K562 (cell line): ENCODE results near the gene PIGQ. TPM values are rescaled to one million over a fixed set of nuclear protein-coding genes. Genes with fewer than 3 reads are reported as not detected.

Experiments
- ATAC-seq: fragments of 200-7000 bp; cut with Tn5 transposase; 3 replicates; pipeline ENCODE4 v1.9.1; 2020; ENCODE audit warnings: moderate library complexity
- BruUV-seq: library from RNA; stranded (reverse); fragments of 400-500 nt; replicated peaks from 2 replicates; lab custom pipeline; 2021; lab: Mats Ljungman, UMichigan
- CTCF ChIA-PET: fragments of 300-600 bp; formaldehyde crosslinking; extraction: SDS; loops from one replicate; lab custom pipeline; 2021; ENCODE audit warnings: low intra/inter-chr PET ratio; lab: Yijun Ruan, JAX
- POLR2A ChIA-PET: fragments of 300-600, 350-650 bp; sonication (Branson Sonifier 250); formaldehyde crosslinking; extraction: SDS; loops from one replicate; lab custom pipeline; 2021; ENCODE audit warnings: antibody characterized with exemption, inconsistent platforms; lab: Yijun Ruan, JAX
- DNase-seq, 4 experiments: peaks; one replicate each; pipeline versions ENCODE4 v3.0.0 to v3.0.0-alpha.2; 2011 to 2018; ENCODE audit warnings: low spot score in 3 of 4, mixed read lengths in 3 of 4; ENCODE audit errors: extremely low read depth in 1 of 4
- FAIRE-seq: peaks from 2 replicates; lab custom pipeline; 2011; peaks lifted over from hg19 to GRCh38; lab: Jason Lieb, UNC
- H2AFZ ChIP-seq: 2 replicates; pipeline ENCODE4 v1.6.0; 2011; ENCODE audit warnings: low read depth, low read length, control low read depth, inconsistent platforms
- H3K27ac ChIP-seq: fragments of 200-600 bp; 3 replicates; pipeline ENCODE4 v1.8.0; 2011; ENCODE audit warnings: low read depth, mild to moderate bottlenecking, control low read depth, inconsistent platforms, low read length, moderate library complexity, mixed read lengths; ENCODE audit errors: extremely low read depth
- H3K27me3 ChIP-seq, 2 experiments: fragments of 300-600 bp in 1 of 2; 2 replicates in 1 of 2; 3 replicates in 1 of 2; pipeline versions ENCODE4 v1.6.0 to v1.8.0; 2011; ENCODE audit warnings: inconsistent platforms in 2 of 2, low read length in 2 of 2, mild to moderate bottlenecking in 1 of 2, mixed read lengths in 1 of 2, moderate library complexity in 1 of 2; ENCODE audit not compliant: control insufficient read depth in 2 of 2, insufficient read depth in 2 of 2
- H3K36me3 ChIP-seq: fragments of 300-600 bp; 3 replicates; pipeline ENCODE4 v1.8.0; 2011; ENCODE audit warnings: mild to moderate bottlenecking, low read length, inconsistent platforms; ENCODE audit not compliant: control insufficient read depth, insufficient read depth
- H3K4me1 ChIP-seq, 2 experiments: fragments of 200-600 bp in 1 of 2; replicated peaks in 1 of 2; 2 replicates in 1 of 2; 3 replicates in 1 of 2; pipeline versions ENCODE4 v1.5.1 to v1.8.0; 2011; ENCODE audit warnings: inconsistent platforms in 2 of 2, low read length in 2 of 2, mild to moderate bottlenecking in 1 of 2, mixed read lengths in 1 of 2, moderate library complexity in 1 of 2; ENCODE audit not compliant: control insufficient read depth in 2 of 2, insufficient read depth in 2 of 2
- H3K4me2 ChIP-seq: 2 replicates; pipeline ENCODE4 v1.6.1; 2011; ENCODE audit warnings: low read length, control low read depth, inconsistent platforms, mixed read lengths; ENCODE audit not compliant: insufficient read depth
- H3K4me3 ChIP-seq: fragments of 200-600 bp; sonication (generic), shearing (Covaris generic); 2 replicates; pipeline ENCODE4 v1.5.1; 2016; ENCODE audit warnings: control low read depth, inconsistent platforms
- H3K79me2 ChIP-seq: fragments of 200-600 bp; 3 replicates; pipeline ENCODE4 v1.8.0; 2011; ENCODE audit warnings: low read length, inconsistent platforms; ENCODE audit not compliant: control insufficient read depth, insufficient read depth
- H3K9ac ChIP-seq, 2 experiments: 2 replicates each; pipeline versions ENCODE4 v1.6.0 to v1.6.1; 2011; ENCODE audit warnings: low read depth in 2 of 2, low read length in 2 of 2, control low read depth in 1 of 2, inconsistent platforms in 1 of 2, mild to moderate bottlenecking in 1 of 2, mixed read lengths in 1 of 2; ENCODE audit not compliant: insufficient read depth in 1 of 2
- H3K9me1 ChIP-seq: one replicate; pipeline ENCODE4 v1.6.0; 2011; ENCODE audit warnings: inconsistent platforms, mild to moderate bottlenecking, low read length, moderate library complexity; ENCODE audit not compliant: control insufficient read depth, insufficient read depth
- H3K9me3 ChIP-seq: replicated peaks from 2 replicates; pipeline ENCODE4 v1.5.1; 2011; ENCODE audit warnings: low read depth, low read length, inconsistent platforms; ENCODE audit not compliant: control insufficient read depth, insufficient read depth
- H4K20me1 ChIP-seq: replicated peaks from 2 replicates; pipeline ENCODE4 v1.6.1; 2011; ENCODE audit warnings: low read length, inconsistent platforms, mixed read lengths; ENCODE audit not compliant: control insufficient read depth, insufficient read depth
- WGBS: fragments of 100-300 bp; shearing (Covaris generic); methylation state at CpG from one replicate; pipeline ENCODE4 v1.1.6; 2016; ENCODE audit warnings: low coverage, mixed read lengths; ENCODE audit not compliant: insufficient coverage; ENCODE audit errors: missing lambda C conversion rate; 5-methylcytosine and 5-hydroxymethylcytosine counted together
- in situ Hi-C: fragments of 300-500 bp; cut with MboI; formaldehyde crosslinking; loops from 4 replicates; pipeline ENCODE4 v1.15.0; 2018; ENCODE audit warnings: inconsistent platforms, mixed read lengths
- intact Hi-C: fragments of 100-400 bp; cut with micrococcal nuclease; formaldehyde crosslinking; loops from 2 replicates; pipeline ENCODE4 v1.14.2; 2022
- polyA plus RNA-seq, 8 experiments: library from polyadenylated mRNA; depleted of rRNA in 4 of 8; stranded (reverse) in 5 of 8; unstranded in 3 of 8; fragments of >200 nt; fragmentation: Nextera tagmentation in 2 of 8; fragmentation: Illumina TruSeq in 1 of 8; extraction: Ambion mirVana in 2 of 8; extraction: Trizol in 1 of 8; gene quantifications; 2 replicates each; pipeline versions ENCODE4 v1.2.1 to v1.2.3, GENCODE V29; 2011 to 2014; ENCODE audit warnings: inconsistent platforms in 1 of 8, missing spikeins in 1 of 8
- total RNA-seq, 7 experiments: library from RNA; depleted of rRNA in 6 of 7; stranded (reverse); fragments of >200 nt in 6 of 7; fragmentation: Illumina TruSeq in 2 of 7; extraction: Trizol in 2 of 7; gene quantifications; 2 replicates each; pipeline versions ENCODE4 v1.2.1 to v1.2.3, GENCODE V29; 2011 to 2021; ENCODE audit warnings: low replicate concordance in 1 of 7
- TF ChIP-seq, protein P1 (sequence below): fragments of 200-800 bp; sonication (Bioruptor generic); IDR thresholded peaks from 2 replicates; pipeline ENCODE4 v1.6.1; 2016; ENCODE audit warnings: missing genetic modification characterization, missing compliant biosample characterization
- TF ChIP-seq, protein P2 (sequence below): sonication (generic); formaldehyde crosslinking; IDR thresholded peaks from 2 replicates; pipeline ENCODE4 v1.8.1; 2023; ENCODE audit warnings: mild to moderate bottlenecking, missing genetic modification reagents

Gene PIGQ
- total and polyA plus RNA-seq, 9 of the 15 experiments (the other 6 are each of a cell fraction or from before 2014, with no cell fraction given): 0.20 to 49.6 (median 11.7) TPM

DNA sequence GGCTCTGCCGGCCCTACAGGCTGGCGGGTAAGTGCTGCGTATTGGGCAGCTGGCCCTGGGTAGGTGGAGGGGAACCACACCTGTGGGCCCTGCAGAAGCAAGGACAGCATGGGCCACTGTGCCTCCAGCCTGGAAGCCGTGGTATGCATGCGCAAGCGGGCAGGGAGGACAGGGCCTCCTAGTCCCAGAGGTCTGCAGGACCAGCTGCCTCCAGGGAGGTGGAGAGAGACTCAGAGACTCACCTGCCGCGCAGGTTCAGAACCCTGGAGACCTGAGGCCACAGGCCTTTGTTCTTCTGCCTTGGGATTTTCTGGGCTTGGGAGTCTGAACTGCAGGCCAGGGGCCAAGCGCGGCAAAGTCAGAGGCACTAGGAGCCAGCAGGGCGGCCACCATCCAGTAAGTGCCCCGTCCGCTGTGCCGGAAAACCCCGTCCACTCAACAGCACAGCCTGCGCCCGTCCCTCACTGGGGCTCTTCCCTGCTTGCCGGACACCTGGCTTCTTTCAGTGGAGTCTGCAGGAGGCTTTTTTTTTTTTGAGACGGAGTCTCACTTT lies 11.3 kb downstream of the PIGQ start:
- H2AFZ ChIP-seq: no peak overlapping the region
- H3K9me3 ChIP-seq: no peaks in the 10 kb centered on the region
- FAIRE-seq (no peak), ATAC-seq (no peak), DNase-seq (no peak)
- WGBS: 91% methylated on average over 11 of the region's 19 CpGs
- TF ChIP-seq, protein P1, sequence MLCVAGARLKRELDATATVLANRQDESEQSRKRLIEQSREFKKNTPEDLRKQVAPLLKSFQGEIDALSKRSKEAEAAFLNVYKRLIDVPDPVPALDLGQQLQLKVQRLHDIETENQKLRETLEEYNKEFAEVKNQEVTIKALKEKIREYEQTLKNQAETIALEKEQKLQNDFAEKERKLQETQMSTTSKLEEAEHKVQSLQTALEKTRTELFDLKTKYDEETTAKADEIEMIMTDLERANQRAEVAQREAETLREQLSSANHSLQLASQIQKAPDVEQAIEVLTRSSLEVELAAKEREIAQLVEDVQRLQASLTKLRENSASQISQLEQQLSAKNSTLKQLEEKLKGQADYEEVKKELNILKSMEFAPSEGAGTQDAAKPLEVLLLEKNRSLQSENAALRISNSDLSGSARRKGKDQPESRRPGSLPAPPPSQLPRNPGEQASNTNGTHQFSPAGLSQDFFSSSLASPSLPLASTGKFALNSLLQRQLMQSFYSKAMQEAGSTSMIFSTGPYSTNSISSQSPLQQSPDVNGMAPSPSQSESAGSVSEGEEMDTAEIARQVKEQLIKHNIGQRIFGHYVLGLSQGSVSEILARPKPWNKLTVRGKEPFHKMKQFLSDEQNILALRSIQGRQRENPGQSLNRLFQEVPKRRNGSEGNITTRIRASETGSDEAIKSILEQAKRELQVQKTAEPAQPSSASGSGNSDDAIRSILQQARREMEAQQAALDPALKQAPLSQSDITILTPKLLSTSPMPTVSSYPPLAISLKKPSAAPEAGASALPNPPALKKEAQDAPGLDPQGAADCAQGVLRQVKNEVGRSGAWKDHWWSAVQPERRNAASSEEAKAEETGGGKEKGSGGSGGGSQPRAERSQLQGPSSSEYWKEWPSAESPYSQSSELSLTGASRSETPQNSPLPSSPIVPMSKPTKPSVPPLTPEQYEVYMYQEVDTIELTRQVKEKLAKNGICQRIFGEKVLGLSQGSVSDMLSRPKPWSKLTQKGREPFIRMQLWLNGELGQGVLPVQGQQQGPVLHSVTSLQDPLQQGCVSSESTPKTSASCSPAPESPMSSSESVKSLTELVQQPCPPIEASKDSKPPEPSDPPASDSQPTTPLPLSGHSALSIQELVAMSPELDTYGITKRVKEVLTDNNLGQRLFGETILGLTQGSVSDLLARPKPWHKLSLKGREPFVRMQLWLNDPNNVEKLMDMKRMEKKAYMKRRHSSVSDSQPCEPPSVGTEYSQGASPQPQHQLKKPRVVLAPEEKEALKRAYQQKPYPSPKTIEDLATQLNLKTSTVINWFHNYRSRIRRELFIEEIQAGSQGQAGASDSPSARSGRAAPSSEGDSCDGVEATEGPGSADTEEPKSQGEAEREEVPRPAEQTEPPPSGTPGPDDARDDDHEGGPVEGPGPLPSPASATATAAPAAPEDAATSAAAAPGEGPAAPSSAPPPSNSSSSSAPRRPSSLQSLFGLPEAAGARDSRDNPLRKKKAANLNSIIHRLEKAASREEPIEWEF: no peak
- TF ChIP-seq, protein P2, sequence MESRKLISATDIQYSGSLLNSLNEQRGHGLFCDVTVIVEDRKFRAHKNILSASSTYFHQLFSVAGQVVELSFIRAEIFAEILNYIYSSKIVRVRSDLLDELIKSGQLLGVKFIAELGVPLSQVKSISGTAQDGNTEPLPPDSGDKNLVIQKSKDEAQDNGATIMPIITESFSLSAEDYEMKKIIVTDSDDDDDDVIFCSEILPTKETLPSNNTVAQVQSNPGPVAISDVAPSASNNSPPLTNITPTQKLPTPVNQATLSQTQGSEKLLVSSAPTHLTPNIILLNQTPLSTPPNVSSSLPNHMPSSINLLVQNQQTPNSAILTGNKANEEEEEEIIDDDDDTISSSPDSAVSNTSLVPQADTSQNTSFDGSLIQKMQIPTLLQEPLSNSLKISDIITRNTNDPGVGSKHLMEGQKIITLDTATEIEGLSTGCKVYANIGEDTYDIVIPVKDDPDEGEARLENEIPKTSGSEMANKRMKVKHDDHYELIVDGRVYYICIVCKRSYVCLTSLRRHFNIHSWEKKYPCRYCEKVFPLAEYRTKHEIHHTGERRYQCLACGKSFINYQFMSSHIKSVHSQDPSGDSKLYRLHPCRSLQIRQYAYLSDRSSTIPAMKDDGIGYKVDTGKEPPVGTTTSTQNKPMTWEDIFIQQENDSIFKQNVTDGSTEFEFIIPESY (CRISPR knock-in tag): peak; percentile 47; the same call in 1 of the 2 replicates
- peak overlapping the region in 1 of 2 experiments; percentile 75; a peak in 1 of 4 replicates for H3K9ac ChIP-seq
- intact Hi-C loops: no loop called here
- no peaks in the 10 kb centered on the region for H3K79me2 ChIP-seq
- no peak overlapping the region for H3K4me2 ChIP-seq
- H4K20me1 ChIP-seq: peaks cover 13% of the 10 kb centered on the region; the same call in 1 of the 2 replicates
- no peaks in the 10 kb centered on the region for H3K27me3 ChIP-seq
- peaks cover 3% of the 10 kb centered on the region for H3K9me1 ChIP-seq
- no TSS peak for BruUV-seq
- ChIA-PET CTCF (no interaction called here), POLR2A (interaction anchor here (0.5 to 2.1 kb wide), 5 partner anchors 9 to 296 kb away, joined by 3 to 5 read pairs (median 3); partner anchors contain the start of genes RAB40C and STUB1)
- H3K36me3 ChIP-seq: peaks cover 3% of the 10 kb centered on the region; the same call in 1 of the 3 replicates
- H3K4me3 ChIP-seq: no peak overlapping the region
- H3K27ac ChIP-seq: no peak overlapping the region
- H3K4me1 ChIP-seq: peaks cover 0 to 79% of the 10 kb centered on the region in 2 experiments; a peak in 4 of 5 replicates
- in situ Hi-C loops: no loop called here
